RWPE1 (cell line): ENCODE measurements around the gene EPS8.

Source experiments
- CTCF ChIA-PET: fragments of 350-600 bp; sonication (Branson Sonifier 250); formaldehyde crosslinking; extraction: SDS; loops from one replicate; lab custom pipeline; 2021; lab: Yijun Ruan, JAX
- POLR2A ChIA-PET: fragments of 400-600 bp; formaldehyde crosslinking; extraction: SDS; loops from one replicate; lab custom pipeline; 2020; ENCODE audit warnings: antibody characterized with exemption; ENCODE audit not compliant: low non-redundant PET; lab: Yijun Ruan, JAX
- DNase-seq: peaks from one replicate; pipeline ENCODE4 v3.0.0; 2012; ENCODE audit warnings: low spot score
- H3K27ac ChIP-seq: fragments of 450-650 bp; 2 replicates; pipeline ENCODE4 v1.5.1; 2017
- TF ChIP-seq, protein P1 (sequence below): fragments of 450-650 bp; conservative IDR thresholded peaks from 2 replicates; pipeline ENCODE4 v1.5.1; 2017; ENCODE audit warnings: low read depth, mild to moderate bottlenecking

Gene EPS8

DNA sequence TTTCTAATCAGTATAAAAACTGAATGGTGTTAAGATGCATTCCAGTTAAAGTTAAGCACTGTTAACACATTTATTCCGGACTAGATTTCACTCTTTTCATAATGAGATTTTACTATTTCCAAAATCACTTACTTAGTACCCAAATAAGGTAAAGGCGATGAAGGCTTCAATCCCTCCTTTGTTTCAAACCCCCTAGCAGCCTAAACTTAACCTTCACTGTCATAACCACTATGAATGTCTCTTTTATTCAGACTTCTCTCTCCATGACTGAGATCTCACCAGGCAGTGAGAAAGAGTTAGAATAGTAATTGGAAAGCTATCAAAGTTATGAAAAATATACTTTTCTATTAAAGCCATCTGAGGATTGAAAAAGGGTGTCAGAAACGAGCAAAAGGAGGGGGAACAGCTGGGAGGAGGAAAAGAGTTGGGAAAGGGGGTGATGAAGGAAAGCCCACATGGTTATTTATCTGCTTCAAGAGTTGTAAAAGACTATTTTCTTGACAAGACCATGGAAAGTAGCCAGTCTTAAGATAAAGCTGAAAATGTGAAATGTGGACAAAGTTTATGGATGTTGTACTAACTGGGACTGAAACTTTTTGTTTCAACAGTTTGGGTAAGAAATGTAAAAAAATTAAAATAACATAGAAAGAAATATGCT lies 11.7 kb downstream of the EPS8 start:
- no peak overlapping the region for H3K27ac ChIP-seq
- TF ChIP-seq, protein P1, sequence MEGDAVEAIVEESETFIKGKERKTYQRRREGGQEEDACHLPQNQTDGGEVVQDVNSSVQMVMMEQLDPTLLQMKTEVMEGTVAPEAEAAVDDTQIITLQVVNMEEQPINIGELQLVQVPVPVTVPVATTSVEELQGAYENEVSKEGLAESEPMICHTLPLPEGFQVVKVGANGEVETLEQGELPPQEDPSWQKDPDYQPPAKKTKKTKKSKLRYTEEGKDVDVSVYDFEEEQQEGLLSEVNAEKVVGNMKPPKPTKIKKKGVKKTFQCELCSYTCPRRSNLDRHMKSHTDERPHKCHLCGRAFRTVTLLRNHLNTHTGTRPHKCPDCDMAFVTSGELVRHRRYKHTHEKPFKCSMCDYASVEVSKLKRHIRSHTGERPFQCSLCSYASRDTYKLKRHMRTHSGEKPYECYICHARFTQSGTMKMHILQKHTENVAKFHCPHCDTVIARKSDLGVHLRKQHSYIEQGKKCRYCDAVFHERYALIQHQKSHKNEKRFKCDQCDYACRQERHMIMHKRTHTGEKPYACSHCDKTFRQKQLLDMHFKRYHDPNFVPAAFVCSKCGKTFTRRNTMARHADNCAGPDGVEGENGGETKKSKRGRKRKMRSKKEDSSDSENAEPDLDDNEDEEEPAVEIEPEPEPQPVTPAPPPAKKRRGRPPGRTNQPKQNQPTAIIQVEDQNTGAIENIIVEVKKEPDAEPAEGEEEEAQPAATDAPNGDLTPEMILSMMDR = no peak
- ChIA-PET CTCF (no interaction called here), POLR2A (no interaction called here)
- no peak for DNase-seq

DNA sequence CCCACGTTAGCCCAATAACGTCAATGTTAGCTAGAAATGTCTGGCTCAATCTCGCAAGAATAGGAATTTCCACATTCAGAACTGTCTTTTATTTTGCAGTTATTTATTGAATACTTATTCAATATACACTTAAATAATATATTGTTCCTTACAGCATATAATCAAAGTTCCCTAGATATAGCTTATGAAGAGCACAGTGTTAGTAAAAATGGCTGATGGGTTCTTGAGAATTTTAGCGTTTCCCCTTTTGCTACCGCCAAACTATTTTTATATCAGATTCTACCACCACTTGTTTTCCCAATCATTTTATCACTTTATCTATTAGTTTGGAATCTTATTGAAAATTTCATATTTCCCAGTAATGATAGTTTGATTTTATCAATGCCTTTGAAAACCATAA lies 12.7 kb downstream of the EPS8 start:
- CTCF ChIA-PET = interaction anchor here (0.7 to 0.8 kb wide), 2 partner anchors 8 to 1251 kb away, joined by 3 to 4 read pairs; no protein-coding TSS in a partner anchor

DNA sequence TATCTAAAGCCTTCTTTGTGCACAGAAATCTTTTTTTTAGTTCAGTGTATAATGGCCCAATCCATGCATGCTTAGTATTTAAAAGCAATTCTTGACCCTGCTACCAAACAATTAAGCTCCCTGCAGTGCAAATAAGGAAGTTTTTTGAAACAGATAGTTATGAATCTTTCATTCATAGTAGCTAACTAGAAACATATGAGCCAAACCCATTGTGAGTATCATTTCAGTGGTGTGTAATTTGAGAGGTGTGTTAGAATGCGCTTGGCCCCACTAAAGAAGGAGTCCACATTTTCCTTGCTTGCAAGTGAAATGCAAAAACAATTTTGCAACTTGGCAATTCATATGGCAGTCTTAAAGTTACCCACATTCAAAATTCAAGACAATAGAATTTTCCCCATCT lies 14.4 kb downstream of the EPS8 start:
- no peak for DNase-seq
- ChIA-PET POLR2A (no interaction called here), CTCF (no interaction called here)
- H3K27ac ChIP-seq = no peak overlapping the region
- TF ChIP-seq, protein P1 = no peak

More for the DNA sequence above, 12.7 kb downstream of the EPS8 start:
- DNase-seq = no peak
- POLR2A ChIA-PET = no interaction called here
- TF ChIP-seq, protein P1 = no peak
- H3K27ac ChIP-seq = no peak overlapping the region

DNA sequence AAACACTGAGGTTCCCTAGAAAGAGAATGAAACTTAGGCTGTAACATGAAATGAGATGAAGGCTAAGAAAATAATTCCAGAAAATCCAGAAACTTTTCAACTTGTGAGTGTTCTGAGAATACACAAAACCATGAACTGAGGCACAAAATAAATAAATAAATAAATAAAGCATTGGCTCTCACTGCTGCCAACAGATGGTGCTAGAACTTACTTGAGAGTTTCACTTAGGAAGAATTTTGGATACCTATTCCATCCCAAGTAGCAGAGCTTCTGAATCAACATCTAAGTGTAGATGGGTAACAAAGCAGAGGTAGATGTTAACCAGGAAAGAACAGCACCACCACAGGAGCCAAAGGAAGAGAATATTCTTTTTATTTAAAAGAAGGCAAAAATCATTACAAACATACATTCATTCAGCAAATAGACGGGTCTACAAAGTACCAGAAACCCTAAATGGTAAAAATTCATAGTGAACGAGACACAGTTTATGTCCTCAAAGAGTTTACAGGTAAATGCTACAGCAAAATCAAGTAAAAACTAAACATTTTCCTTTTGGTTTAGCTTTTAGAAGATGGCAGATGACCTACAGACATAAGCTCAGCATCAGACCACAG lies 16.7 kb downstream of the EPS8 start:
- POLR2A ChIA-PET = no interaction called here
- CTCF ChIA-PET = interaction anchor here (0.6 to 1.3 kb wide), 9 partner anchors 8 to 1373 kb away, joined by 3 to 4 read pairs (median 3); no protein-coding TSS in a partner anchor
- DNase-seq = no peak

DNA sequence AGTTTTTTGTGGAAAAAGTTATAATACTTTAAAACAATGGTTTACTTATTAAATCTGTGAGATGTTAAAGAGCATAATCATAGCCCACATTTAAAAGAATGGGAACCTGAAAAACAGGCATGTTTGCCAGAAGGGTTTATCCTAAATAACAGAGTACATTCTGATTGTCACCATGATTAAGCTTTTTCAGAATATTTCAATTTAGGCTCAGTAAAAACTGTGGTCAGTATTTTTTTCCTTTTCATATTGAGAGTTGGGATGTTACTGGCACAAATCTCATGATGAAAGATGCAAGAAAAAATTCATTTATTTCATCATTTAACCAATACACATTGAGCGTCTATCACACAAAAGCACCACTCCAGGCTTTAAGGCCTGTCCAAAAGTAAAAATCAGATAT lies 18.6 kb downstream of the EPS8 start:
- H3K27ac ChIP-seq = no peak overlapping the region
- ChIA-PET POLR2A (no interaction called here), CTCF (interaction anchor here (0.7 to 1.0 kb wide), 4 partner anchors 82 to 707 kb away, joined by 3 to 5 read pairs (median 4); no protein-coding TSS in a partner anchor)
- TF ChIP-seq, protein P1 = no peak
- DNase-seq = no peak

More for the DNA sequence above, 16.7 kb downstream of the EPS8 start:
- TF ChIP-seq, protein P1 = 0 out of 2 replicates have a peak, but pooled peaks have one; percentile 18
- H3K27ac ChIP-seq = no peak overlapping the region

DNA sequence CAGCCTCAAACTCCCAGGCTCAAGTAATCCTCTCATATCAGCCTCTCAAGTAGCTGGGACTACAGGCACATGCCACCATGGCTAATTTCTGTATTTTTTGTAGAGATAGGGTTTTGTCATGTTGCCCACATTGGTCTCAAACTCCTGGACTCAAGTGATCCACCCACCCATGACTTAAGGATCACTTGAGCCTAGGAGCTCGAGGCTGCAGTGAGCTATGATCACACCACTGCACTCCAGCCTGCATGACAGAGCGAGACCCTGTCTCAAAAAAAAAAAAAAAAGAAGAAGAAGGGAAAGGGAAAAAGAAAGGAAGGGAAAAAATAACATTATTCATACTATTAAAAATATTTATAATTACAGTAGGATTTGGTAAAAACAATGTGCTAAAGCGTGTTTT lies 19.2 kb downstream of the EPS8 start:
- ChIA-PET CTCF (interaction anchor here (0.7 to 1.0 kb wide), 2 partner anchors 81 to 129 kb away, joined by 3 to 4 read pairs; no protein-coding TSS in a partner anchor), POLR2A (no interaction called here)
- no peak overlapping the region for H3K27ac ChIP-seq
- TF ChIP-seq, protein P1 = no peak
- no peak for DNase-seq
